ENCODE results near the gene RFESD.

GRCh38 chr5:95617057-95617456 is 29.5 kb upstream of the RFESD start:
- TF ChIP-seq CTCF (IDR thresholded peaks at IDR 0.05 in 4 of 5, conservative IDR thresholded peaks at IDR 0.05 in 1 of 5) (no peak), POLR2A (IDR thresholded peaks at IDR 0.05) (no peak)

Data from gastrocnemius medialis (tissue), 4 donors.